ENCODE results near the gene KRTAP12-1.
A peak's percentile ranks its signal among the peaks of the same experiment; 100 is the strongest.

KRTAP12-1 gene

GRCh38 chr21:44681861-44682579, at the start of gene KRTAP12-1:
Gene KRTAP12-1, minus strand, starts transcription at chr21:44682163. Its CDS starts 40 bp downstream, at chr21:44682123.
- no peak for DNase-seq (ENCODE audit: low spot score)
- in situ Hi-C loops (cut with MboI; ENCODE audit: low sequenced_read_pairs, unreplicated experiment) = no loop called here
- TF ChIP-seq CTCF (IDR thresholded peaks at IDR 0.05; ENCODE audit: borderline replicate concordance, control extremely low read depth, extremely low read depth, insufficient read depth, missing control alignments) = no peak

- DNase-seq (ENCODE audit: low spot score) = peak; percentile 17
- no peak for TF ChIP-seq CTCF (IDR thresholded peaks at IDR 0.05; ENCODE audit: borderline replicate concordance, control extremely low read depth, extremely low read depth, insufficient read depth, missing control alignments)
- in situ Hi-C loops (cut with MboI; ENCODE audit: low sequenced_read_pairs, unreplicated experiment) = no loop called here
Observed at GRCh38 chr21:44730951-44731579, 49.1 kb upstream of the KRTAP12-1 start.

GRCh38 chr21:44730028-44730395, 48.0 kb upstream of the KRTAP12-1 start:
- no peak for DNase-seq (ENCODE audit: low spot score)
- in situ Hi-C loops (cut with MboI; ENCODE audit: low sequenced_read_pairs, unreplicated experiment) = no loop called here
- no peak for TF ChIP-seq CTCF (IDR thresholded peaks at IDR 0.05; ENCODE audit: borderline replicate concordance, control extremely low read depth, extremely low read depth, insufficient read depth, missing control alignments)

GRCh38 chr21:44729336-44730027, 47.5 kb upstream of the KRTAP12-1 start:
- TF ChIP-seq CTCF (IDR thresholded peaks at IDR 0.05; ENCODE audit: borderline replicate concordance, control extremely low read depth, extremely low read depth, insufficient read depth, missing control alignments) = no peak
- in situ Hi-C loops (cut with MboI; ENCODE audit: low sequenced_read_pairs, unreplicated experiment) = no loop called here
- no peak for DNase-seq (ENCODE audit: low spot score)

GRCh38 chr21:44728716-44729115, 46.8 kb upstream of the KRTAP12-1 start:
- no peak for DNase-seq (ENCODE audit: low spot score)

More at GRCh38 chr21:44728716-44729115, 46.8 kb upstream of the KRTAP12-1 start:
- TF ChIP-seq CTCF (IDR thresholded peaks at IDR 0.05; ENCODE audit: borderline replicate concordance, control extremely low read depth, extremely low read depth, insufficient read depth, missing control alignments) = no peak
- in situ Hi-C loops (cut with MboI; ENCODE audit: low sequenced_read_pairs, unreplicated experiment) = no loop called here

Data from GM13976 (cell line).